Trophoblast cell (in vitro differentiated cells and primary cell): ENCODE data around the gene CREB5.

ENCODE experiments used
- DNase-seq, 2 donors: peaks; one replicate each; pipeline ENCODE4 v3.0.0-alpha.2; 2016
- H2AFZ ChIP-seq: 2 replicates; pipeline ENCODE4 v1.6.1; 2013; ENCODE audit warnings: low read length, moderate library complexity, mild to moderate bottlenecking; ENCODE audit not compliant: insufficient read depth, poor library complexity
- H2AK5ac ChIP-seq: 2 replicates; pipeline ENCODE4 v1.6.1; 2013; ENCODE audit warnings: mild to moderate bottlenecking, low read length
- H2BK120ac ChIP-seq: 2 replicates; pipeline ENCODE4 v1.6.1; 2013; ENCODE audit warnings: low read length, mild to moderate bottlenecking, moderate library complexity; ENCODE audit not compliant: insufficient read depth, poor library complexity
- H2BK12ac ChIP-seq: 2 replicates; pipeline ENCODE4 v1.6.1; 2013; ENCODE audit warnings: mild to moderate bottlenecking, low read length, moderate library complexity
- H2BK5ac ChIP-seq: 2 replicates; pipeline ENCODE4 v1.6.1; 2013; ENCODE audit warnings: low read length, low read depth, moderate library complexity, mild to moderate bottlenecking; ENCODE audit not compliant: poor library complexity
- H3K14ac ChIP-seq: 2 replicates; pipeline ENCODE4 v1.6.1; 2013; ENCODE audit warnings: mild to moderate bottlenecking, low read length
- H3K18ac ChIP-seq: 2 replicates; pipeline ENCODE4 v1.6.1; 2013; ENCODE audit warnings: mild to moderate bottlenecking, low read length
- H3K23ac ChIP-seq: 2 replicates; pipeline ENCODE4 v1.6.1; 2013; ENCODE audit warnings: low read length
- H3K27ac ChIP-seq: 2 replicates; pipeline ENCODE4 v1.5.1; 2013; ENCODE audit warnings: low read depth, mild to moderate bottlenecking, inconsistent platforms, low read length, moderate library complexity
- H3K27me3 ChIP-seq: 2 replicates; pipeline ENCODE4 v1.6.1; 2013; ENCODE audit warnings: inconsistent platforms, mild to moderate bottlenecking, low read length, moderate library complexity; ENCODE audit not compliant: insufficient read depth
- H3K36me3 ChIP-seq, 2 experiments: 1 replicate in 1 of 2; 2 replicates in 1 of 2; pipeline ENCODE4 v1.6.1; 2013; ENCODE audit warnings: low read length in 2 of 2, mild to moderate bottlenecking in 2 of 2, moderate library complexity in 1 of 2; ENCODE audit not compliant: insufficient read depth in 2 of 2, control insufficient read depth in 1 of 2
- H3K4ac ChIP-seq: 2 replicates; pipeline ENCODE4 v1.6.1; 2013; ENCODE audit warnings: low read depth, mild to moderate bottlenecking, low read length, moderate library complexity
- H3K4me1 ChIP-seq, 2 experiments: 1 replicate in 1 of 2; 2 replicates in 1 of 2; pipeline ENCODE4 v1.6.1; 2013; ENCODE audit warnings: low read length in 2 of 2, mild to moderate bottlenecking in 2 of 2, moderate library complexity in 1 of 2; ENCODE audit not compliant: insufficient read depth in 2 of 2, control insufficient read depth in 1 of 2
- H3K4me2 ChIP-seq: 2 replicates; pipeline ENCODE4 v1.6.1; 2013; ENCODE audit warnings: inconsistent platforms, mild to moderate bottlenecking, low read length, moderate library complexity
- H3K4me3 ChIP-seq: 2 replicates; pipeline ENCODE4 v1.5.1; 2013; ENCODE audit warnings: mild to moderate bottlenecking, low read depth, low read length, inconsistent platforms
- H3K79me1 ChIP-seq: one replicate; pipeline ENCODE4 v1.6.1; 2013; ENCODE audit warnings: low read length
- H3K79me2 ChIP-seq: 2 replicates; pipeline ENCODE4 v1.6.1; 2013; ENCODE audit warnings: low read length, mild to moderate bottlenecking; ENCODE audit not compliant: control insufficient read depth, insufficient read depth, poor library complexity
- H3K9ac ChIP-seq: 2 replicates; pipeline ENCODE4 v1.6.1; 2013; ENCODE audit warnings: mild to moderate bottlenecking, low read length
- H3K9me3 ChIP-seq: 2 replicates; pipeline ENCODE4 v1.6.1; 2013; ENCODE audit warnings: low read depth, mild to moderate bottlenecking, control low read depth, inconsistent platforms, low read length; ENCODE audit not compliant: insufficient read depth
- H4K12ac ChIP-seq: 2 replicates; pipeline ENCODE4 v1.6.1; 2013; ENCODE audit warnings: low read depth, mild to moderate bottlenecking, low read length, moderate library complexity
- H4K8ac ChIP-seq: 2 replicates; pipeline ENCODE4 v1.6.1; 2013; ENCODE audit warnings: low read depth, mild to moderate bottlenecking, low read length, moderate library complexity
- H4K91ac ChIP-seq: one replicate; pipeline ENCODE4 v1.6.1; 2013; ENCODE audit warnings: low read depth, mild to moderate bottlenecking, low read length, moderate library complexity
- WGBS: extraction: QIAGEN DNeasy Blood & Tissue Kit; methylation state at CpG from one replicate; pipeline ENCODE4 v1.1.7; 2013; ENCODE audit warnings: missing lambda C conversion rate; ENCODE audit not compliant: insufficient read length, insufficient coverage; ENCODE audit errors: extremely low coverage; 5-methylcytosine and 5-hydroxymethylcytosine counted together

CREB5 gene

GRCh38 chr7:28649189-28649588, 236.9 kb downstream of the CREB5 start:
- Histone ChIP-seq H4K8ac (no peak overlapping the region), H4K91ac (no peak overlapping the region), H2AK5ac (no peak overlapping the region), H3K4me1 (peaks cover 0 to 2% of the 10 kb centered on the region in 2 experiments), H3K27me3 (no peaks in the 10 kb centered on the region), H2AFZ (no peak overlapping the region), H3K4me3 (no peak overlapping the region), H4K12ac (no peak overlapping the region), H3K79me2 (no peaks in the 10 kb centered on the region), H2BK120ac (no peak overlapping the region), H2BK5ac (no peak overlapping the region), H3K18ac (no peak overlapping the region), H3K9ac (no peak overlapping the region), H2BK12ac (no peak overlapping the region), H3K4ac (no peak overlapping the region), H3K23ac (no peak overlapping the region), H3K79me1 (peaks cover 2% of the 10 kb centered on the region), H3K9me3 (no peaks in the 10 kb centered on the region), H3K27ac (no peak overlapping the region), H3K36me3 (no peaks in the 10 kb centered on the region), H3K14ac (no peak overlapping the region), H3K4me2 (no peak overlapping the region)
- WGBS = no CpG with 5 or more reads among the region's 1 CpG
- no peak for DNase-seq

GRCh38 chr7:28649811-28650210, 237.5 kb downstream of the CREB5 start:
- H2AFZ ChIP-seq = no peak overlapping the region
- no peak overlapping the region for H2BK12ac ChIP-seq
- no peak overlapping the region for H4K8ac ChIP-seq
- no peaks in the 10 kb centered on the region for H3K27me3 ChIP-seq
- peaks cover 0 to 1% of the 10 kb centered on the region in 2 experiments for H3K4me1 ChIP-seq
- peaks cover under 1% of the 10 kb centered on the region for H3K79me1 ChIP-seq
- H2AK5ac ChIP-seq = no peak overlapping the region
- DNase-seq = no peak
- no peaks in the 10 kb centered on the region for H3K9me3 ChIP-seq
- no peaks in the 10 kb centered on the region for H3K36me3 ChIP-seq
- H3K27ac ChIP-seq = no peak overlapping the region
- H4K12ac ChIP-seq = no peak overlapping the region
- no peak overlapping the region for H3K4me2 ChIP-seq
- H4K91ac ChIP-seq = no peak overlapping the region
- H3K4ac ChIP-seq = no peak overlapping the region
- H3K9ac ChIP-seq = no peak overlapping the region
- no peak overlapping the region for H3K23ac ChIP-seq
- H3K79me2 ChIP-seq = no peaks in the 10 kb centered on the region
- no peak overlapping the region for H2BK5ac ChIP-seq
- H3K14ac ChIP-seq = no peak overlapping the region
- H2BK120ac ChIP-seq = no peak overlapping the region
- H3K18ac ChIP-seq = no peak overlapping the region
- no peak overlapping the region for H3K4me3 ChIP-seq
- no CpG with 5 or more reads among the region's 2 CpGs for WGBS

- no peaks in the 10 kb centered on the region for H3K79me1 ChIP-seq
- H3K9ac ChIP-seq = no peak overlapping the region
- no peak for DNase-seq
- no peak overlapping the region for H3K23ac ChIP-seq
- H2BK5ac ChIP-seq = no peak overlapping the region
- no peak overlapping the region for H2AK5ac ChIP-seq
- no peak overlapping the region for H4K8ac ChIP-seq
- no peak overlapping the region for H3K14ac ChIP-seq
- no peak overlapping the region for H2BK12ac ChIP-seq
- no peak overlapping the region for H2AFZ ChIP-seq
- no peak overlapping the region for H4K91ac ChIP-seq
- H3K4me1 ChIP-seq = no peaks in the 10 kb centered on the region
- H4K12ac ChIP-seq = no peak overlapping the region
- H3K9me3 ChIP-seq = no peaks in the 10 kb centered on the region
- no peak overlapping the region for H2BK120ac ChIP-seq
- H3K27ac ChIP-seq = no peak overlapping the region
- H3K27me3 ChIP-seq = no peaks in the 10 kb centered on the region
- H3K4ac ChIP-seq = no peak overlapping the region
- H3K18ac ChIP-seq = no peak overlapping the region
- no CpG with 5 or more reads among the region's 6 CpGs for WGBS
- no peak overlapping the region for H3K4me3 ChIP-seq
- H3K36me3 ChIP-seq = no peaks in the 10 kb centered on the region
- H3K4me2 ChIP-seq = no peak overlapping the region
- no peaks in the 10 kb centered on the region for H3K79me2 ChIP-seq
Measured at GRCh38 chr7:28654110-28654509, 241.8 kb downstream of the CREB5 start.

- Histone ChIP-seq H3K27me3 (no peaks in the 10 kb centered on the region), H3K9me3 (no peaks in the 10 kb centered on the region), H2AFZ (no peak overlapping the region), H3K4ac (no peak overlapping the region), H3K4me1 (no peaks in the 10 kb centered on the region), H3K4me3 (no peak overlapping the region), H2BK120ac (no peak overlapping the region), H2BK12ac (no peak overlapping the region), H2AK5ac (no peak overlapping the region), H3K4me2 (no peak overlapping the region), H4K12ac (no peak overlapping the region), H2BK5ac (no peak overlapping the region), H4K8ac (no peak overlapping the region), H3K14ac (no peak overlapping the region), H3K18ac (no peak overlapping the region), H3K79me2 (no peaks in the 10 kb centered on the region), H3K23ac (no peak overlapping the region), H3K36me3 (no peaks in the 10 kb centered on the region), H3K27ac (no peak overlapping the region), H3K9ac (no peak overlapping the region), H4K91ac (no peak overlapping the region), H3K79me1 (no peaks in the 10 kb centered on the region)
- no peak for DNase-seq
- WGBS = no CpG with 5 or more reads among the region's 1 CpG
Measured at GRCh38 chr7:28656529-28656928, 244.2 kb downstream of the CREB5 start.
